ENCODE measurements around the gene HSPA1B. TPM values are rescaled to one million over a fixed set of nuclear protein-coding genes. Genes with fewer than 3 reads are reported as not detected.
A peak's percentile ranks its signal among the peaks of the same experiment; 100 is the strongest.
"Not testable (repeated sequence)": the region's sequence is repeated elsewhere in the genome, so short reads cannot be mapped to it uniquely, and the experiment has no call there.

HSPA1B gene
- total RNA-seq, 1 donor from 2014 or later: 132 TPM

DNA sequence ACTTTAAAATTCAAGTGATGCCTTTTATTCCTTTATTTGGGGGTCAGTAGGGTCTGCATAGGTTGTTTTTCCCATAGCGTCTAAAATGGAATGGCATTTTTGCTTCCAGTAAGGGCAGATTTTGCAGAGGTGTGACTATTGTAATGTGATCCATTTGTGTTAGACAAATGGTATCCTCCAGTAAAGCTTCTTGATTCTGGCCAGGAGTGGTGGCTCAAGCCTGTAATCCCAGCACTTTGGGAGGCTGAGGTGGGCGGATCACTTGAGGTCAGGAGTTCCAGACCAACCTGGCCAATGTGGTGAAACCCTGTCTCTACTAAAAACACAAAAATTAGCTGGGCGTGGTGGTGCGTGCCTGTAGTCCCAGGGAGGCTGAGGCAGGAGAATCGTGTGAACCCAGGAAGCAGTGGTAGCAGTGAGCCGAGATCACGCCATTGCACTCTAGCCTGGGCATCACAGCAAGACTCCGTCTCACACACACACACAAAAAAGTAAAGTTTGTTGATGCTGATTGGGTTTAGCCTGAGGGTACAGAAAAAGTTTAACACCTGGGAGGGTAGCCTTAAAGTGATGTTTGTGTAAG is 9.5 kb upstream of the HSPA1B start:
- not testable (repeated sequence) for H3K9me3 Mint-ChIP-seq; H3K27me3 Mint-ChIP-seq; DNase-seq (ENCODE audit: extremely low spot score, unreplicated experiment); H3K36me3 Mint-ChIP-seq
- Mint-ChIP-seq H3K4me3 (peak overlapping the region; percentile 52), H3K27ac (peak overlapping the region; percentile 9), H3K4me1 (ENCODE audit: unreplicated experiment) (peaks cover 22% of the 10 kb centered on the region)

DNA sequence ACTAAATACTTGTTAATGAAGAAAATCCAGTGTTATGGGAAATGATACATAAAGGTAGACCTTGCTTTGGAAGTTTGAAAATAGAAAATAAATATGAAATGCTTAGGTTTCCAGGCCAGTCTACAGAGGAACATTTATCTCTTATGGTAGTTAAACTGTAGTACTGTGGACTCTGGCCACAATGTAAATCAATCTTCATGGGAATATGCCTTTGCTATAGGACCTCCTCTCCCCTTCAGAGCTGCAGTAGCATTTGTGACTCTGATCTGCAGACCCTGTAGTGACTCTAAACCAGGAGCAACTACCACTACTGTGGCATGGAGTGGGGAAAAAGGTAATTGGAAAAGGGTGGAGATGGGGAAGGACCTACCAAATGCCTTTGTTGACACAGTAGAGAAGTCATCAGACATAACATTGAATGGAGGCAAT is 7.7 kb upstream of the HSPA1B start:
- peaks cover 4% of the 10 kb centered on the region for H3K36me3 Mint-ChIP-seq
- TF ChIP-seq, protein P1, sequence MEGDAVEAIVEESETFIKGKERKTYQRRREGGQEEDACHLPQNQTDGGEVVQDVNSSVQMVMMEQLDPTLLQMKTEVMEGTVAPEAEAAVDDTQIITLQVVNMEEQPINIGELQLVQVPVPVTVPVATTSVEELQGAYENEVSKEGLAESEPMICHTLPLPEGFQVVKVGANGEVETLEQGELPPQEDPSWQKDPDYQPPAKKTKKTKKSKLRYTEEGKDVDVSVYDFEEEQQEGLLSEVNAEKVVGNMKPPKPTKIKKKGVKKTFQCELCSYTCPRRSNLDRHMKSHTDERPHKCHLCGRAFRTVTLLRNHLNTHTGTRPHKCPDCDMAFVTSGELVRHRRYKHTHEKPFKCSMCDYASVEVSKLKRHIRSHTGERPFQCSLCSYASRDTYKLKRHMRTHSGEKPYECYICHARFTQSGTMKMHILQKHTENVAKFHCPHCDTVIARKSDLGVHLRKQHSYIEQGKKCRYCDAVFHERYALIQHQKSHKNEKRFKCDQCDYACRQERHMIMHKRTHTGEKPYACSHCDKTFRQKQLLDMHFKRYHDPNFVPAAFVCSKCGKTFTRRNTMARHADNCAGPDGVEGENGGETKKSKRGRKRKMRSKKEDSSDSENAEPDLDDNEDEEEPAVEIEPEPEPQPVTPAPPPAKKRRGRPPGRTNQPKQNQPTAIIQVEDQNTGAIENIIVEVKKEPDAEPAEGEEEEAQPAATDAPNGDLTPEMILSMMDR (conservative IDR thresholded peaks at IDR 0.05): no peak
- peak overlapping the region; percentile 64 for H3K27ac Mint-ChIP-seq
- peaks cover 30% of the 10 kb centered on the region for H3K4me1 Mint-ChIP-seq (ENCODE audit: unreplicated experiment)
- DNase-seq (ENCODE audit: extremely low spot score, unreplicated experiment): no peak
- no peaks in the 10 kb centered on the region for H3K9me3 Mint-ChIP-seq
- peak overlapping the region; percentile 65 for H3K4me3 Mint-ChIP-seq
- H3K27me3 Mint-ChIP-seq: no peaks in the 10 kb centered on the region

DNA sequence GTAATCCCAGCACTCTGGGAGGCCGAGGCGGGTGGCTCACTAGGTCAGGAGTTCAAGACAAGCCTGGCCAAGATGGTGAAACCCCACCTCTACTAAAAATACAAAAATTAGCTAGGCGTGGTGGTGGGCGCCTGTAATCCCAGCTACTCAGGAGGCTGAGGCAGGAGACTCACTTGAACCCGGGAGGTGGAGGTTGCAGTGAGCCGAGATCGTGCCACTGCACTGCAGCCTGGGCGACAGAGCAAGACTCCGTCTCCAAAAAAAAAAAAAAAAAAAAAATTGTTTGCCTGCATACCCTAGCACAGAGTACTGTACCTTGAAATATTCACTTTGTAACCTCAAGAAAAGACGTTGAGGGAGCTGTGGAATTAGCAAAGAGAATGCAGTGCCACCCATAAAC is 7.1 kb upstream of the HSPA1B start:
- DNase-seq (ENCODE audit: extremely low spot score, unreplicated experiment); H3K36me3 Mint-ChIP-seq; H3K27me3 Mint-ChIP-seq; H3K9me3 Mint-ChIP-seq: not testable (repeated sequence)
- peak overlapping the region; percentile 93 for H3K4me3 Mint-ChIP-seq
- H3K27ac Mint-ChIP-seq: peak overlapping the region; percentile 98
- H3K4me1 Mint-ChIP-seq (ENCODE audit: unreplicated experiment): peaks cover 35% of the 10 kb centered on the region

DNA sequence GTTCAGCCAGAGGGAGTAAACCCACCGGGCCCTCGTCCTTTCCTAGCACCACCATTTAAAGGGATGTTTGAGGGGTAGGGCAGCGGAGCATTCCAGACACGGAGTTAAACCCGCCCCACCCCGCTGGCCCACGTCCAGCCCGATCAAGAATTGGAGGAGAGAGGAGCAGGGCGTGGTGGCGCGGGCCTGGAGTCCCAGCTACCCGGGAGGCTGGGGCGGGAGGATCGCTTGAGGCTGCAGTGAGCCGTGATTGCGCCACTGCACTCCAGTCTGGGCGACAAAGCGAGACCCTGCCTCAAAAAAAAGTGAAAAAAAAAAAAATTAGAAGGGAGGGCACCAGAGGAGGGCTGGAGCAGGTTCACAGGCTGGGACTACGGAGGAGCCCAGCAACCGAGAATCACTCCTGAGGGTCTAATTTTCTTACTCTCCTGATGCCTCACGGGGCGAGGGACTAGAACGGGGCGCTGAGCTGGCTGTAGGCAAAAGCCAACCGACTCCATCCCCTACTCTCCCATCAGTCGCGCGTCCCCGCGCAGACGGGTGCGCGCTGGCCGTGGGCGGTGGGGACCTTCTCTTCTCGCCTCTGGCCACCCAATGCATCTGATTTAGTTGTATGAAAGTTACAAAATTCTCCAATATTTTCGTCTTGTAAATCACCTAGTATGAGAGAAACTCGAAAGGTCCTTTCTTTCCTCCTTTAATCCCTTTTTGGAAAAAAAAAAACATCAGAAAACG is 6.1 kb upstream of the HSPA1B start:
- peak overlapping the region; percentile 98 for H3K27ac Mint-ChIP-seq
- H3K27me3 Mint-ChIP-seq: no peaks in the 10 kb centered on the region
- no peak for DNase-seq (ENCODE audit: extremely low spot score, unreplicated experiment)
- peaks cover 40% of the 10 kb centered on the region for H3K4me1 Mint-ChIP-seq (ENCODE audit: unreplicated experiment)
- H3K9me3 Mint-ChIP-seq: no peaks in the 10 kb centered on the region
- peak overlapping the region; percentile 93 for H3K4me3 Mint-ChIP-seq
- H3K36me3 Mint-ChIP-seq: peaks cover 4% of the 10 kb centered on the region
- TF ChIP-seq, protein P1 (conservative IDR thresholded peaks at IDR 0.05): no peak

DNA sequence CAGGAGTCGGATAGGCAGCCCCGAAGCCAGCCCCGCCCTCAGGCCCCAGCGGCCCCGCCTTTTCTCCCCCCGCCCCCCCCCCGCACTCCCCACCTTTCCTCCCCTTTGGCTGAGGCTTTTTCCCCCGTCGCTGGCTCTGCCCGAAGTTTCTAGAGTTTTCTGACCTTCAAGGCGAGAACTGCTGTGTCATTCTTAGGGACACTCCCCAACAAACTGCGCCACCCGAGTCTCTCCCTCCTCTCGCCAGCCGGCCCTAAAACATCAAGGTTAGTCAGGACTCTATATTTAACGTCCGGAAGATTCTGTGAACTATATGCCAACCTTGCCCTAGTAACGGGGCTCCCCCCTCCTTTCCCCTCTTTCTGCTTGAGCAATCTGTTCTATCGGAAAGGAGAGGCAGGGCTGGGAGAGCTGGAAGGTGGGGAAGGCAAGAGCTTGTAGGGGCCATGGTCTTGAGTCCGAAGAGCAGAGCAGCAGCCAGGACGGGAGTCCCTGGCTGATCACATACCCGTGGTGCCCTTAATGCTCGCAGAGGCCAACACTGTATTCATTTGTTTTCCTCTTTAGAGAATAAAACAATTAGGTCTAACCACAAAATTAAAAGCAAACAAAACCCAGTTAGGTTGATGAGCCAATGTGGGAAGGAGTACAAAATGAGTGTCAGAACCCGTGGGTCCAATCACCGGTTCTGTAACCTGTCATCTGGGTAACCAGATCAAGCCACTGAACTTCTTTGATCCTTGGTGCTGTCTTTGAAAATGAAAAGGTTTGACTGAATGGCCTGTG is 5.3 kb upstream of the HSPA1B start:
- H3K27me3 Mint-ChIP-seq: no peaks in the 10 kb centered on the region
- H3K9me3 Mint-ChIP-seq: no peaks in the 10 kb centered on the region
- H3K27ac Mint-ChIP-seq: peak overlapping the region; percentile 98
- H3K36me3 Mint-ChIP-seq: peaks cover 4% of the 10 kb centered on the region
- DNase-seq (ENCODE audit: extremely low spot score, unreplicated experiment): no peak
- H3K4me3 Mint-ChIP-seq: peak overlapping the region; percentile 93
- H3K4me1 Mint-ChIP-seq (ENCODE audit: unreplicated experiment): peaks cover 47% of the 10 kb centered on the region
- TF ChIP-seq, protein P1 (conservative IDR thresholded peaks at IDR 0.05): no peak

DNA sequence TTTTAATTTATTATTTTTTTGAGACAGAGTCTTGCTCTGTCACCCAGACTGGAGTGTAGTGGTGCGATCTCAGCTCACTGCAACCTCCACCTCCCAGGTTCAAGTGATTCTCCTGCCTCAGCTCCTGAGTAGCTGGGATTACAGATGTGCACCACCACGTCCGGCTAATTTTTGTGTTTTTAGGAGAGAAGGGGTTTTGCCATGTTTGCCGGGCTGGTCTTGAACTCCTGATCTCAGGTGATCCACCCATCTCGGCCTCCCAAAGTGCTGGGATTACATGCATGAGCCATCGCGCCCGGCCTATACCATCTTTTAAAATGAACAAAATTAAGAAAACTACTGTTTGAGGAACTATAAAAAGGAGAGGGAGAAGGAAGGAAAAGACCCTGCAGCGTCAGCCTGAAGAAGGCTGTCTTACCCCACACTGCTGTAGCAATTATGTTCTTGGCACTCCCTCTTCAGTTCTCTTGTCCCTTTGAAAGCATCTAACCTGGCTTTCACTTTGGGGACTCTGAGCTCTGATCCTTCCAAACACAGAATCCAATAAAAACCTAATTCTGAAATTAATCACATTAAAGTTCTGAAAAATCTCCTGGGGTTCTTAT is 3.8 kb upstream of the HSPA1B start:
- not testable (repeated sequence) for H3K36me3 Mint-ChIP-seq; H3K27me3 Mint-ChIP-seq; DNase-seq (ENCODE audit: extremely low spot score, unreplicated experiment); H3K9me3 Mint-ChIP-seq
- H3K27ac Mint-ChIP-seq: peak overlapping the region; percentile 82
- H3K4me1 Mint-ChIP-seq (ENCODE audit: unreplicated experiment): peaks cover 47% of the 10 kb centered on the region
- H3K4me3 Mint-ChIP-seq: peak overlapping the region; percentile 63

All from type B pancreatic cell (in vitro differentiated cells).